ENCODE results near the gene SORCS3. TPM values are rescaled to one million over a fixed set of nuclear protein-coding genes. Genes with fewer than 3 reads are reported as not detected.

SORCS3 gene
- total RNA-seq, 1 donor: 2.5 TPM

DNA sequence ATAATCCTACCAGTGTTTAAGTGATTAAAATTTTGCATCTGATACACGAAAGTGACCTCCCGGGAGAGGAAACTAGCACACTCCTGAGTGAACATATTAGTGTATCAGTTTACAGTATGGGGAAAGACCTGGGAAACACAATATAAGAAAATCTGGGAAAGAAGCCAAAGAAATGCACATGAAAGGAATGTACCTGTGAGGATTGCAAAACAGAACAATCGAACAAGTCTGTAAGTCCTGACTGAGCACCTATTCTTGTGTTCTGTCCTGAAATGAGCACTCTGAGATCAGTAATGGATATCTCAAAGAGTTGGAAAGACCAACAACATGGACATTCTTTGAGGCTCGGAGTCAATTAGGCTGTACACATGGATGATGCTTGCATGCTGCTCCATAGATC, 554.7 kb downstream of the SORCS3 start:
- no peaks in the 10 kb centered on the region for H3K9me3 ChIP-seq (ENCODE audit: low read depth, low read length)
- no peaks in the 10 kb centered on the region for H3K4me1 ChIP-seq (ENCODE audit: insufficient read depth, low read length)
- no peak overlapping the region for H3K4me3 ChIP-seq (ENCODE audit: low read length)
- no peaks in the 10 kb centered on the region for H3K27me3 ChIP-seq (ENCODE audit: insufficient read depth, low read length)

- Histone ChIP-seq H3K4me1 (ENCODE audit: insufficient read depth, low read length) (no peaks in the 10 kb centered on the region), H3K9me3 (ENCODE audit: low read depth, low read length) (no peaks in the 10 kb centered on the region), H3K27me3 (ENCODE audit: insufficient read depth, low read length) (no peaks in the 10 kb centered on the region), H3K4me3 (ENCODE audit: low read length) (no peak overlapping the region)
Observed at GRCh38 chr10:105197598-105198364, 556.7 kb downstream of the SORCS3 start.

DNA sequence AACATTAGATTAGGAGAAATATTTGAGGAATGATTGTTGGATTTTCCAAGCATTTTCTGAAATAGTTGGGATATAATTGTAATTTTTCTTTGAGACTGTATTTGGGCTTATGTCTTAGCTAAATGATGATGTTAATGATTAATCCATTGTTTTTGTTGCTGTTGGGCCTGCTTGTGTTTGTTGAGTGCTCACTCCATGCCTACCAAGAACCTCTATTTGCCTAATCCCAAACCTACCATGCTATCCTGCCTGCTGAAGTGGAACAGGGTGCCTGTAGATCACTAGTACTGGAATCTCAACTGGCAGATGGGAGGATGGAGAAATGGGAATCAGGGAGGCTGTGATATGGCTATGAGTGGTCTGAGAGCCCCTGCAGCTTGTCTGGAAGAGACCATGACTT, 565.5 kb downstream of the SORCS3 start:
- Histone ChIP-seq H3K27me3 (ENCODE audit: insufficient read depth, low read length) (no peaks in the 10 kb centered on the region), H3K4me3 (ENCODE audit: low read length) (no peak overlapping the region), H3K9me3 (ENCODE audit: low read depth, low read length) (no peaks in the 10 kb centered on the region), H3K4me1 (ENCODE audit: insufficient read depth, low read length) (no peaks in the 10 kb centered on the region)

- Histone ChIP-seq H3K4me1 (ENCODE audit: insufficient read depth, low read length) (no peaks in the 10 kb centered on the region), H3K4me3 (ENCODE audit: low read length) (no peak overlapping the region), H3K27me3 (ENCODE audit: insufficient read depth, low read length) (no peaks in the 10 kb centered on the region), H3K9me3 (ENCODE audit: low read depth, low read length) (no peaks in the 10 kb centered on the region)
Observed at GRCh38 chr10:105207476-105207995, 566.4 kb downstream of the SORCS3 start.

DNA sequence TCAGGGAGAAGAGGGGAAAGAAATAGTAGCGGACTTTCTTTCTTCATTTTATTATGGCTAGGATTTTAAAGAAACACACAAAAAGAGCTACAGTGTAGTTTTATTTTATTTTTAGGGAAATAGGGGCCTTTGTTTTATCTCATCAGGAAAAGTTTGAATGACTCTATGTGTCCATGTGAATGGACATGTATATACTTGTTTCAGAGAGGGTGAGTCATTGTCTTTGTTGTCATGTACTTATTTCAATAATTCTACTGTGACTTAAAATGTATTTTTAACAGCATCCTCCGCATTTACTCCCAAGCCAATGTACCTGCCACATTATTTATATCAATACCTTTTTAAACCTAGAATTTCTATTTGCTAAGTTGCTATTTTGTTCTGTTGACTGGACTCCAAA, 569.5 kb downstream of the SORCS3 start:
- H3K4me1 ChIP-seq (ENCODE audit: insufficient read depth, low read length): no peaks in the 10 kb centered on the region
- no peaks in the 10 kb centered on the region for H3K9me3 ChIP-seq (ENCODE audit: low read depth, low read length)
- no peaks in the 10 kb centered on the region for H3K27me3 ChIP-seq (ENCODE audit: insufficient read depth, low read length)
- H3K4me3 ChIP-seq (ENCODE audit: low read length): no peak overlapping the region

DNA sequence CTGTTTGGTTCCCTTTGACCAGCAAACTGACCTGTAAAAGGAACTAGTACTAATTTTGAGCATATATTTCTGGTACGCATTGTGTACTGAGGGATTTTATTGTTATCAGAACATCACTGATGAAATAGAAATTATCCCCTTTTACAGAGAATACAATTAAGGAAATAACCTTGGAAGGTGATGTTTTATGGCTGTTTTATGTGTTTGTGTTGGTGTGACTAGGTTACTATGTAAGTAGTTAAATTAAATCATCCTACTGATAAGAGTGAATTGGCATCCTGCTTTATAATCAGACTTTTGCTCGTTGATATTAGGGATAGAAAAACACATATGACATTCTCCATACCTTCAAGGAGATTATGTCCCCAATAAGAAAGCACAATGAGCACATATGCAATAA, 596.6 kb downstream of the SORCS3 start:
- H3K9me3 ChIP-seq (ENCODE audit: low read depth, low read length): peaks cover 9% of the 10 kb centered on the region
- H3K4me1 ChIP-seq (ENCODE audit: insufficient read depth, low read length): no peaks in the 10 kb centered on the region
- H3K4me3 ChIP-seq (ENCODE audit: low read length): no peak overlapping the region
- H3K27me3 ChIP-seq (ENCODE audit: insufficient read depth, low read length): no peaks in the 10 kb centered on the region

- peaks cover 4% of the 10 kb centered on the region for H3K9me3 ChIP-seq (ENCODE audit: low read depth, low read length)
- no peak overlapping the region for H3K4me3 ChIP-seq (ENCODE audit: low read length)
- H3K4me1 ChIP-seq (ENCODE audit: insufficient read depth, low read length): no peaks in the 10 kb centered on the region
- no peaks in the 10 kb centered on the region for H3K27me3 ChIP-seq (ENCODE audit: insufficient read depth, low read length)
Observed at GRCh38 chr10:105239311-105240219, 598.5 kb downstream of the SORCS3 start.

GRCh38 chr10:105241254-105241653, 600.2 kb downstream of the SORCS3 start:
- Histone ChIP-seq H3K27me3 (ENCODE audit: insufficient read depth, low read length) (no peaks in the 10 kb centered on the region), H3K9me3 (ENCODE audit: low read depth, low read length) (no peaks in the 10 kb centered on the region), H3K4me3 (ENCODE audit: low read length) (no peak overlapping the region), H3K4me1 (ENCODE audit: insufficient read depth, low read length) (no peaks in the 10 kb centered on the region)

GRCh38 chr10:105243381-105243780, 602.3 kb downstream of the SORCS3 start:
- Histone ChIP-seq H3K9me3 (ENCODE audit: low read depth, low read length) (no peaks in the 10 kb centered on the region), H3K4me3 (ENCODE audit: low read length) (no peak overlapping the region)

DNA sequence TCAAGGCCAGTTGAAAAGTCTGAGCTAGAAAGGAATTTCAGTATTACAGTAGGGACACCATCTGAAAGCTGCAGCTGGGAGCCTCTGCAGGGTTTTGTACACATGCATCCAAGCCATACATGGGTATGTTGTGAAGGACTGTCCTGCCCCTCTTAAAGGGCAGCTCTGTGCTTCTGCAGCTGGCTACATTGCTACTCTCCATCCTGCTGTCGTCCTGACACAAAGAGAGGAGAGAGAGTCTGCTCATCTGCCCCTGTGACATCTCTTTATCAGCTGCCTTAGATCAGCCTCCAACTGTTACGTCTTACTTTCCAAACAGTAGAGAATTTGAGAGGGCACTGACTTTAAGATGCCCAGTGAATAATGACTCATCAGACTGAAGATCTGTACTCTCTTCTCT, 602.7 kb downstream of the SORCS3 start:
- H3K4me1 ChIP-seq (ENCODE audit: insufficient read depth, low read length): no peaks in the 10 kb centered on the region
- no peaks in the 10 kb centered on the region for H3K9me3 ChIP-seq (ENCODE audit: low read depth, low read length)
- no peaks in the 10 kb centered on the region for H3K27me3 ChIP-seq (ENCODE audit: insufficient read depth, low read length)
- no peak overlapping the region for H3K4me3 ChIP-seq (ENCODE audit: low read length)

More at GRCh38 chr10:105243381-105243780, 602.3 kb downstream of the SORCS3 start:
- H3K27me3 ChIP-seq (ENCODE audit: insufficient read depth, low read length): no peaks in the 10 kb centered on the region
- H3K4me1 ChIP-seq (ENCODE audit: insufficient read depth, low read length): no peaks in the 10 kb centered on the region

- Histone ChIP-seq H3K27me3 (ENCODE audit: insufficient read depth, low read length) (no peaks in the 10 kb centered on the region), H3K4me3 (ENCODE audit: low read length) (no peak overlapping the region), H3K4me1 (ENCODE audit: insufficient read depth, low read length) (no peaks in the 10 kb centered on the region), H3K9me3 (ENCODE audit: low read depth, low read length) (no peaks in the 10 kb centered on the region)
Observed at GRCh38 chr10:105247831-105248499, 606.9 kb downstream of the SORCS3 start.

DNA sequence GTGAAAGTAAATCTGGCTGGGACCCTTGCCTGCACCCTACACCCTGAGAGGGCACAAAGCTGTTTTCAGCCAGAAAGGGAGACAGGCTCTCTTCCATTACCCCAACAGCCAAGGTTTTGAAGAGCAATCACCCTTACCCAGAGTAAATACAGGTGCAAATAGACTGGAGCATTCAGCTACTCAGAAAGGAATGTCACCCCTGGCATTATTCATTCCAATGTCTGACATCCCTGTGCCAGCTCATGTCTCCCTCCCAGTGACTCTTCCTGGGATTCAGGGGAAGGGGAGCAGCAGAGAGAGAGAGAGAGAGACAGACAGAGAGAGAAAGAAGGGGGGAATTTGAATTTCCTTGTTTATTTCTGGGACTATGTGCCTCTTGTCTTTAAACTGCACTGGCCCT, 611.8 kb downstream of the SORCS3 start:
- no peaks in the 10 kb centered on the region for H3K9me3 ChIP-seq (ENCODE audit: low read depth, low read length)
- H3K27me3 ChIP-seq (ENCODE audit: insufficient read depth, low read length): no peaks in the 10 kb centered on the region
- H3K4me1 ChIP-seq (ENCODE audit: insufficient read depth, low read length): no peaks in the 10 kb centered on the region
- no peak overlapping the region for H3K4me3 ChIP-seq (ENCODE audit: low read length)

GRCh38 chr10:105253515-105254212, 612.6 kb downstream of the SORCS3 start:
- Histone ChIP-seq H3K9me3 (ENCODE audit: low read depth, low read length) (no peaks in the 10 kb centered on the region), H3K27me3 (ENCODE audit: insufficient read depth, low read length) (no peaks in the 10 kb centered on the region), H3K4me3 (ENCODE audit: low read length) (no peak overlapping the region), H3K4me1 (ENCODE audit: insufficient read depth, low read length) (no peaks in the 10 kb centered on the region)

DNA sequence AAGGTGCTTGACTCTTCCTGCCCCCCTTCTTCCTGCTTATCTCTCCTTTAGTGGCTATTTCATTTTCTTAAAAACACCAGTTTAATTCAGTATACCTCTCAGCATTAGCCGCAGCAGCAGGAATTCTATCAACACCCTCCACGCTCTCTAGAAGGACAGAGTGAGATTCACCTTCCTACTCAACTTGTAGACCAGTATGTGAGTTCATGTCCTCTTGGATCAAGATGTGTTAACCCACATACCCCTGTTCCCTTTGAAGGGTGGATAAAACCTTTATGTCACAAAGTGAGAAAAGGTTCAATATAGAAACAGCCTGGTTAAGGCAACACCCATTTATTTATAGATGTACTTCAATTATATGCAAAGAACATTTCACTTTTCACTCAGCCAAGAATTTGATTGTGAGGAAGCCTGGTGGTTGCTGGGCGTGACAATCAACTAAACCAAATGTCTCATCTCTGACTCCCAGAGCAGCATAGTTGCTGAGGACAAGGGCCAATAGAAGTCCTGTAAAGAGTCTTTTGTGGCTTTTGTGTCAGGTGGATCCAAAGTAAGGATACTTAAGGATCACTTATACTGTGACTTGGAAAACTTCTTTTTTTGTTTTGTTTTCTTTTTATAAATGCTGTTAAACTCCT, 617.1 kb downstream of the SORCS3 start:
- Histone ChIP-seq H3K27me3 (ENCODE audit: insufficient read depth, low read length) (no peaks in the 10 kb centered on the region), H3K9me3 (ENCODE audit: low read depth, low read length) (no peaks in the 10 kb centered on the region), H3K4me1 (ENCODE audit: insufficient read depth, low read length) (no peaks in the 10 kb centered on the region), H3K4me3 (ENCODE audit: low read length) (no peak overlapping the region)
